Transverse colon (tissue), 4 donors: ENCODE data around the gene DOCK1.
"Not testable (repeated sequence)": the region's sequence is repeated elsewhere in the genome, so short reads cannot be mapped to it uniquely, and the experiment has no call there.

Experiments
- POLR2A ChIP-seq: fragments of 450-650 bp; IDR thresholded peaks from one replicate; pipeline ENCODE4 v1.6.1; 2016; ENCODE audit warnings: antibody characterized with exemption, mild to moderate bottlenecking, moderate library complexity
- POLR2AphosphoS5 ChIP-seq, 3 donors: sonication (generic); formaldehyde crosslinking; IDR thresholded peaks; one replicate each; pipeline ENCODE4 v1.6.1; 2016; ENCODE audit warnings: antibody characterized with exemption in 3 of 3
- TF ChIP-seq, protein P1 (sequence below), 5 experiments: fragments of 200-600 bp in 3 of 5; fragments of 450-650 bp in 2 of 5; sonication (generic) in 3 of 5; IDR thresholded peaks; 1 replicate in 2 of 5; 2 replicates in 3 of 5; pipeline ENCODE4 v1.5.1; 2016 to 2017; ENCODE audit warnings: antibody characterized with exemption in 5 of 5, inconsistent platforms in 3 of 5, mild to moderate bottlenecking in 2 of 5, moderate library complexity in 1 of 5

GRCh38 chr10:127299192-127299591 lies 394.0 kb downstream of the DOCK1 start:
- TF ChIP-seq, protein P1, sequence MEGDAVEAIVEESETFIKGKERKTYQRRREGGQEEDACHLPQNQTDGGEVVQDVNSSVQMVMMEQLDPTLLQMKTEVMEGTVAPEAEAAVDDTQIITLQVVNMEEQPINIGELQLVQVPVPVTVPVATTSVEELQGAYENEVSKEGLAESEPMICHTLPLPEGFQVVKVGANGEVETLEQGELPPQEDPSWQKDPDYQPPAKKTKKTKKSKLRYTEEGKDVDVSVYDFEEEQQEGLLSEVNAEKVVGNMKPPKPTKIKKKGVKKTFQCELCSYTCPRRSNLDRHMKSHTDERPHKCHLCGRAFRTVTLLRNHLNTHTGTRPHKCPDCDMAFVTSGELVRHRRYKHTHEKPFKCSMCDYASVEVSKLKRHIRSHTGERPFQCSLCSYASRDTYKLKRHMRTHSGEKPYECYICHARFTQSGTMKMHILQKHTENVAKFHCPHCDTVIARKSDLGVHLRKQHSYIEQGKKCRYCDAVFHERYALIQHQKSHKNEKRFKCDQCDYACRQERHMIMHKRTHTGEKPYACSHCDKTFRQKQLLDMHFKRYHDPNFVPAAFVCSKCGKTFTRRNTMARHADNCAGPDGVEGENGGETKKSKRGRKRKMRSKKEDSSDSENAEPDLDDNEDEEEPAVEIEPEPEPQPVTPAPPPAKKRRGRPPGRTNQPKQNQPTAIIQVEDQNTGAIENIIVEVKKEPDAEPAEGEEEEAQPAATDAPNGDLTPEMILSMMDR (IDR thresholded peaks at IDR 0.05), result not testable (repeated sequence)
- TF ChIP-seq POLR2A; POLR2AphosphoS5 (IDR thresholded peaks at IDR 0.05): not testable (repeated sequence)
